Muscle layer of duodenum (tissue), 2 donors: Measurements from ENCODE around the gene LOXL3.
"Not testable (repeated sequence)": the region's sequence is repeated elsewhere in the genome, so short reads cannot be mapped to it uniquely, and the experiment has no call there.

Experiments used
- H3K27ac ChIP-seq: one replicate; pipeline ENCODE4 v1.7.0; 2013; ENCODE audit warnings: mild to moderate bottlenecking, low read length
- H3K27me3 ChIP-seq: one replicate; pipeline ENCODE4 v1.7.0; 2013; ENCODE audit warnings: low read depth, mild to moderate bottlenecking, control low read depth, low read length
- H3K36me3 ChIP-seq, 2 donors: one replicate each; pipeline ENCODE4 v1.7.0; 2013; ENCODE audit warnings: low read length in 2 of 2, control low read depth in 1 of 2, mild to moderate bottlenecking in 1 of 2; ENCODE audit not compliant: insufficient read depth in 2 of 2, control insufficient read depth in 1 of 2
- H3K4me1 ChIP-seq, 2 donors: one replicate each; pipeline ENCODE4 v1.7.0; 2013; ENCODE audit warnings: low read length in 2 of 2, mild to moderate bottlenecking in 2 of 2, control low read depth in 1 of 2, moderate library complexity in 1 of 2; ENCODE audit not compliant: insufficient read depth in 2 of 2, control insufficient read depth in 1 of 2
- H3K4me3 ChIP-seq, 2 donors: one replicate each; pipeline ENCODE4 v1.7.0; 2013; ENCODE audit warnings: low read length in 2 of 2, low read depth in 1 of 2, mild to moderate bottlenecking in 1 of 2
- H3K9me3 ChIP-seq, 2 donors: one replicate each; pipeline ENCODE4 v1.7.0; 2013; ENCODE audit warnings: low read length in 2 of 2, control low read depth in 1 of 2, mild to moderate bottlenecking in 1 of 2; ENCODE audit not compliant: control insufficient read depth in 1 of 2
- donor health status: healthy.

The LOXL3 gene

GRCh38 chr2:74488643-74489481, 64.9 kb downstream of the LOXL3 start:
- H3K4me1 ChIP-seq = peaks cover 0 to 6% of the 10 kb centered on the region in 2 donors
- H3K9me3 ChIP-seq = no peaks in the 10 kb centered on the region
- peaks cover 41 to 69% of the 10 kb centered on the region in 2 donors for H3K36me3 ChIP-seq
- H3K27ac ChIP-seq = no peak overlapping the region
- H3K27me3 ChIP-seq = no peaks in the 10 kb centered on the region
- H3K4me3 ChIP-seq = no peak overlapping the region

- Histone ChIP-seq H3K27me3 (no peaks in the 10 kb centered on the region), H3K4me3 (no peak overlapping the region), H3K9me3 (no peaks in the 10 kb centered on the region), H3K4me1 (peaks cover 7 to 24% of the 10 kb centered on the region in 2 donors), H3K27ac (no peak overlapping the region), H3K36me3 (peaks cover 13 to 41% of the 10 kb centered on the region in 2 donors)
Measured at GRCh38 chr2:74486141-74486540, 67.6 kb downstream of the LOXL3 start.

GRCh38 chr2:74483675-74484164, 70.0 kb downstream of the LOXL3 start:
- H3K9me3 ChIP-seq, H3K27me3 ChIP-seq: not testable (repeated sequence)
- peak overlapping the region; percentile 98 for H3K4me3 ChIP-seq
- peak overlapping the region; percentile 96 for H3K27ac ChIP-seq
- peaks cover 13 to 30% of the 10 kb centered on the region in 2 donors for H3K4me1 ChIP-seq
- H3K36me3 ChIP-seq = peaks cover 7 to 24% of the 10 kb centered on the region in 2 donors

GRCh38 chr2:74482801-74483674, 70.7 kb downstream of the LOXL3 start, which contains the start of the genes CCDC142 and TTC31:
Gene CCDC142, minus strand, starts transcription at chr2:74482998. Its CDS starts 161 bp downstream, at chr2:74482837.
Gene TTC31, plus strand, starts transcription at chr2:74483081. Its CDS starts 15 bp downstream, at chr2:74483096.
- Histone ChIP-seq H3K4me1 (peaks cover 13 to 30% of the 10 kb centered on the region in 2 donors), H3K4me3 (peak within 1 kb of the TSS; percentile 98), H3K27ac (peak within 1 kb of the TSS; percentile 96), H3K27me3 (no peaks in the 10 kb centered on the region), H3K36me3 (peaks cover 7 to 18% of the 10 kb centered on the region in 2 donors), H3K9me3 (no peaks in the 10 kb centered on the region)
